Spleen (tissue), 11 donors: ENCODE data around the gene LTN1. TPM values are rescaled to one million over a fixed set of nuclear protein-coding genes. Genes with fewer than 3 reads are reported as not detected.

ENCODE experiments used
- DNase-seq: peaks from one replicate; pipeline ENCODE4 v3.0.0-alpha.2; 2020
- H3K27ac ChIP-seq, 8 donors: fragments of 200-600 bp; sonication (generic) in 7 of 8; 1 replicate in 4 of 8; 2 replicates in 4 of 8; pipeline versions ENCODE4 v1.5.0 to v1.8.0; 2016 to 2021; ENCODE audit warnings: inconsistent platforms in 4 of 8, mild to moderate bottlenecking in 4 of 8, moderate library complexity in 1 of 8
- H3K27me3 ChIP-seq, 7 donors: fragments of 200-600 bp; sonication (generic) in 6 of 7; replicated peaks in 1 of 7; 1 replicate in 4 of 7; 2 replicates in 3 of 7; pipeline versions ENCODE4 v1.5.0 to v1.8.0; 2016 to 2021; ENCODE audit warnings: inconsistent platforms in 3 of 7, mild to moderate bottlenecking in 1 of 7
- H3K36me3 ChIP-seq, 6 donors: fragments of 200-600 bp; sonication (generic) in 5 of 6; 1 replicate in 4 of 6; 2 replicates in 2 of 6; pipeline versions ENCODE4 v1.5.0 to v1.8.0; 2016 to 2021; ENCODE audit warnings: inconsistent platforms in 2 of 6
- H3K4me1 ChIP-seq, 6 donors: fragments of 200-600 bp; sonication (generic) in 5 of 6; 1 replicate in 3 of 6; 2 replicates in 3 of 6; pipeline versions ENCODE4 v1.5.0 to v1.8.0; 2016 to 2021; ENCODE audit warnings: inconsistent platforms in 3 of 6
- H3K4me3 ChIP-seq, 8 donors: fragments of 200-600 bp; sonication (generic) in 7 of 8; 1 replicate in 4 of 8; 2 replicates in 4 of 8; pipeline versions ENCODE4 v1.5.0 to v1.8.0; 2016 to 2021; ENCODE audit warnings: inconsistent platforms in 4 of 8, mild to moderate bottlenecking in 4 of 8, moderate library complexity in 2 of 8
- H3K9me3 ChIP-seq, 8 donors: fragments of 200-600 bp; sonication (generic) in 7 of 8; 1 replicate in 4 of 8; 2 replicates in 4 of 8; pipeline versions ENCODE4 v1.5.0 to v1.8.0; 2016 to 2021; ENCODE audit warnings: inconsistent platforms in 4 of 8
- CTCF ChIP-seq, 11 experiments: fragments of 200-600 bp in 7 of 11; fragments of 450-650 bp in 4 of 11; sonication (generic) in 4 of 11; IDR thresholded peaks in 8 of 11; conservative IDR thresholded peaks in 3 of 11; 1 replicate in 7 of 11; 2 replicates in 4 of 11; pipeline versions ENCODE4 v1.4.0 to v1.8.0; 2016 to 2021; ENCODE audit warnings: antibody characterized with exemption in 11 of 11, inconsistent platforms in 4 of 11, mild to moderate bottlenecking in 1 of 11
- POLR2A ChIP-seq, 3 donors: fragments of 450-650 bp; IDR thresholded peaks; one replicate each; pipeline ENCODE4 v1.5.1; 2017; ENCODE audit warnings: antibody characterized with exemption in 3 of 3, mild to moderate bottlenecking in 1 of 3
- POLR2AphosphoS5 ChIP-seq, 3 donors: sonication (generic); formaldehyde crosslinking; IDR thresholded peaks; one replicate each; pipeline ENCODE4 v1.5.1; 2017; ENCODE audit warnings: antibody characterized with exemption in 3 of 3
- WGBS, 5 donors: extraction: QIAGEN DNeasy Blood & Tissue Kit in 3 of 5; methylation state at CpG; one replicate each; pipeline versions ENCODE4 v1.1.5 to v1.1.7; 2013 to 2018; 5-methylcytosine and 5-hydroxymethylcytosine counted together
- intact Hi-C: fragments of 100-400 bp; cut with DNase I; formaldehyde crosslinking; loops from one replicate; pipeline ENCODE4 v1.15.0; 2023; ENCODE audit warnings: low total_unique reads
- polyA plus RNA-seq, 3 donors: library from polyadenylated mRNA; stranded (reverse); fragments of 200-250 nt; gene quantifications; one replicate each; pipeline ENCODE4 v1.2.1, GENCODE V29; 2013
- total RNA-seq, 7 donors: library from RNA; depleted of rRNA in 3 of 7; stranded (reverse); fragments of >200 nt in 3 of 7; fragmentation: NEBNext Ultra II Directional in 4 of 7; extraction: Animal tissue kit (Norgen Biotek cat#: 25700) in 4 of 7; gene quantifications; one replicate each; pipeline versions ENCODE4 v1.1.0 to v1.2.1, GENCODE V29; 2016 to 2021
- donor health status: healthy with polysubstance abuse.
- donor health status: DM: no; HTN: no; CAD: no; lungs with moderate emphysema.
- donor health status: DM: no; HTN: no; CAD: no.
- donor health status: Bipolar disorder and iron deficiency.
- donor health status: healthy.
- donor health status: DM: no; HTN: no; CAD: no.
- donor health status: DM: yes; HTN: yes; CAD: no.

Gene LTN1
- total and polyA plus RNA-seq, 10 donors, result 4.6 to 37.3 (median 28.7) TPM

GRCh38 chr21:29030909-29031308 lies 38.2 kb upstream of the LTN1 start:
- no peak for DNase-seq
- WGBS, 5 donors, result 40 to 91% (median 83%) methylated on average over 1 of the region's 1 CpG
- H3K4me1 ChIP-seq, result peaks cover 4 to 49% (median 20%) of the 10 kb centered on the region in 6 donors
- H3K4me3 ChIP-seq, result no peak overlapping the region
- TF ChIP-seq CTCF (IDR thresholded peaks at IDR 0.05 in 8 of 11, conservative IDR thresholded peaks at IDR 0.05 in 3 of 11) (no peak), POLR2A (IDR thresholded peaks at IDR 0.05) (no peak), POLR2AphosphoS5 (IDR thresholded peaks at IDR 0.05) (no peak)
- H3K27me3 ChIP-seq, result no peaks in the 10 kb centered on the region
- H3K9me3 ChIP-seq, result no peaks in the 10 kb centered on the region
- H3K36me3 ChIP-seq, result peaks cover 3 to 80% (median 64%) of the 10 kb centered on the region in 6 donors
- intact Hi-C loops, result loop anchor here (10.0 kb wide), 1 partner anchor 46 kb away; no protein-coding TSS in a partner anchor
- H3K27ac ChIP-seq, result no peak overlapping the region

GRCh38 chr21:29029524-29029923 lies 36.8 kb upstream of the LTN1 start:
- TF ChIP-seq POLR2AphosphoS5 (IDR thresholded peaks at IDR 0.05) (no peak), POLR2A (IDR thresholded peaks at IDR 0.05) (no peak), CTCF (IDR thresholded peaks at IDR 0.05 in 8 of 11, conservative IDR thresholded peaks at IDR 0.05 in 3 of 11) (no peak)
- DNase-seq, result no peak
- intact Hi-C loops, result no loop called here
- H3K9me3 ChIP-seq, result no peaks in the 10 kb centered on the region
- H3K27me3 ChIP-seq, result no peaks in the 10 kb centered on the region
- peaks cover 3 to 67% (median 53%) of the 10 kb centered on the region in 6 donors for H3K36me3 ChIP-seq
- no peak overlapping the region for H3K4me3 ChIP-seq
- H3K4me1 ChIP-seq, result peaks cover 11 to 54% (median 28%) of the 10 kb centered on the region in 6 donors
- WGBS, 5 donors, result 79 to 94% (median 87%) methylated on average over 1 of the region's 1 CpG
- no peak overlapping the region for H3K27ac ChIP-seq

GRCh38 chr21:29025328-29025713 lies 32.6 kb upstream of the LTN1 start:
- Histone ChIP-seq H3K27ac (peak overlapping the region; percentile 96 to 99 (median 98)), H3K4me1 (peaks cover 11 to 68% (median 41%) of the 10 kb centered on the region in 6 donors), H3K27me3 (no peaks in the 10 kb centered on the region), H3K36me3 (peaks cover 0 to 25% (median 18%) of the 10 kb centered on the region in 6 donors), H3K9me3 (no peaks in the 10 kb centered on the region), H3K4me3 (peak overlapping the region; percentile 53 to 78 (median 60))
- TF ChIP-seq POLR2AphosphoS5 (IDR thresholded peaks at IDR 0.05), result no peak
- no peak for TF ChIP-seq POLR2A (IDR thresholded peaks at IDR 0.05)
- no peak for TF ChIP-seq CTCF (IDR thresholded peaks at IDR 0.05 in 8 of 11, conservative IDR thresholded peaks at IDR 0.05 in 3 of 11)
- DNase-seq, result no peak
- intact Hi-C loops, result no loop called here
- 2 to 8% (median 3%) methylated on average over 6 of the region's 6 CpGs for WGBS, 5 donors

- peak in 1 of 3 donors; percentile 3 for TF ChIP-seq POLR2A (IDR thresholded peaks at IDR 0.05)
- peak; percentile 88 to 94 (median 92) for TF ChIP-seq POLR2AphosphoS5 (IDR thresholded peaks at IDR 0.05)
- peak in 6 of 11 experiments; percentile 7 to 46 (median 39) for TF ChIP-seq CTCF (IDR thresholded peaks at IDR 0.05 in 8 of 11, conservative IDR thresholded peaks at IDR 0.05 in 3 of 11)
- no peaks in the 10 kb centered on the region for H3K27me3 ChIP-seq
- 0% methylated on average over 41 to 48 of the region's 48 CpGs for WGBS, 5 donors
- peak; percentile 96 for DNase-seq
- H3K9me3 ChIP-seq, result no peaks in the 10 kb centered on the region
- peaks cover 11 to 74% (median 45%) of the 10 kb centered on the region in 6 donors for H3K4me1 ChIP-seq
- H3K27ac ChIP-seq, result peak within 1 kb of the TSS; percentile 96 to 99 (median 98)
- peaks cover 0 to 18% (median 12%) of the 10 kb centered on the region in 6 donors for H3K36me3 ChIP-seq
- intact Hi-C loops, result no loop called here
- peak within 1 kb of the TSS; percentile 53 to 78 (median 60) for H3K4me3 ChIP-seq
These were observed 32.0 kb upstream of the LTN1 start, which contains the start of gene USP16 for GRCh38 chr21:29024474-29025327. Gene USP16 (plus strand): TSS chr21:29024668. CDS start chr21:29027914, 3,246 bp downstream.
